ENCODE data around the gene RAB9A. TPM values are rescaled to one million over a fixed set of nuclear protein-coding genes. Genes with fewer than 3 reads are reported as not detected.

Gene RAB9A
- total and polyA plus RNA-seq, 4 donors = 9.0 to 22.9 (median 12.0) TPM

- DNase-seq (ENCODE audit: low spot score) = no peak
- H3K9me3 ChIP-seq (ENCODE audit: control insufficient read depth in 4 of 4, low read length in 3 of 4) = no peaks in the 10 kb centered on the region
- H3K36me3 ChIP-seq (ENCODE audit: control insufficient read depth in 4 of 4, insufficient read depth in 3 of 4, low read depth in 1 of 4, low read length in 3 of 4) = peaks cover 0 to 47% (median 16%) of the 10 kb centered on the region in 4 donors
- H3K9ac ChIP-seq (ENCODE audit: low read depth in 1 of 2, low read length in 2 of 2) = no peak overlapping the region
- H3K4me1 ChIP-seq (ENCODE audit: control insufficient read depth in 4 of 4, insufficient read depth in 4 of 4, low read length in 3 of 4) = no peaks in the 10 kb centered on the region
- H3K4me3 ChIP-seq (ENCODE audit: low read depth in 1 of 3, low read length in 3 of 3) = no peak overlapping the region
- H3K27ac ChIP-seq (ENCODE audit: low read depth in 1 of 2, low read length in 2 of 2) = no peak overlapping the region
- TF ChIP-seq YY1 (IDR thresholded peaks at IDR 0.05) (no peak), RAD21 (IDR thresholded peaks at IDR 0.05) (no peak), MAX (IDR thresholded peaks at IDR 0.05) (no peak), JUND (IDR thresholded peaks at IDR 0.05) (no peak), HNF4A (conservative IDR thresholded peaks at IDR 0.05) (no peak), REST (IDR thresholded peaks at IDR 0.05) (no peak), ATF3 (IDR thresholded peaks at IDR 0.05) (no peak)
- H3K27me3 ChIP-seq (ENCODE audit: control insufficient read depth in 4 of 4, insufficient read depth in 4 of 4, low read length in 3 of 4) = no peaks in the 10 kb centered on the region
- 96% methylated on average over 4 of the region's 4 CpGs for WGBS
Observed at GRCh38 chrX:13756381-13756780, 67.5 kb downstream of the RAB9A start.

GRCh38 chrX:13759152-13759718 is 70.3 kb downstream of the RAB9A start:
- Histone ChIP-seq H3K9ac (ENCODE audit: low read depth in 1 of 2, low read length in 2 of 2) (no peak overlapping the region), H3K27ac (ENCODE audit: low read depth in 1 of 2, low read length in 2 of 2) (no peak overlapping the region), H3K36me3 (ENCODE audit: control insufficient read depth in 4 of 4, insufficient read depth in 3 of 4, low read depth in 1 of 4, low read length in 3 of 4) (peaks cover 0 to 48% (median 20%) of the 10 kb centered on the region in 4 donors), H3K4me3 (ENCODE audit: low read depth in 1 of 3, low read length in 3 of 3) (no peak overlapping the region), H3K27me3 (ENCODE audit: control insufficient read depth in 4 of 4, insufficient read depth in 4 of 4, low read length in 3 of 4) (no peaks in the 10 kb centered on the region), H3K4me1 (ENCODE audit: control insufficient read depth in 4 of 4, insufficient read depth in 4 of 4, low read length in 3 of 4) (no peaks in the 10 kb centered on the region), H3K9me3 (ENCODE audit: control insufficient read depth in 4 of 4, low read length in 3 of 4) (no peaks in the 10 kb centered on the region)
- 86% methylated on average over 8 of the region's 8 CpGs for WGBS
- TF ChIP-seq JUND (IDR thresholded peaks at IDR 0.05) (no peak), HNF4A (conservative IDR thresholded peaks at IDR 0.05) (no peak), GABPA (IDR thresholded peaks at IDR 0.05 in 1 of 2, conservative IDR thresholded peaks at IDR 0.05 in 1 of 2) (no peak), RAD21 (IDR thresholded peaks at IDR 0.05) (no peak), SP1 (IDR thresholded peaks at IDR 0.05) (no peak), FOXA1 (IDR thresholded peaks at IDR 0.05) (no peak), TAF1 (conservative IDR thresholded peaks at IDR 0.05) (no peak), RXRA (IDR thresholded peaks at IDR 0.05) (no peak), ZBTB33 (IDR thresholded peaks at IDR 0.05) (no peak), HNF4G (IDR thresholded peaks at IDR 0.05) (no peak), EGR1 (IDR thresholded peaks at IDR 0.05; ENCODE audit: low read depth in 2 of 2) (no peak), MAX (IDR thresholded peaks at IDR 0.05) (no peak)
- DNase-seq (ENCODE audit: low spot score) = no peak

Other genes with a start within 250 kb of the RAB9A start
- under 1 TPM in 1 of 2 donors, not detected in 1; 0.23 TPM for gene EGFL6, start 119.5 kb upstream of the RAB9A start, total RNA-seq
- under 1 TPM in 1 of 2 donors, not detected in 1; 0.02 TPM for gene EGFL6, start 119.5 kb upstream of the RAB9A start, polyA plus RNA-seq
- gene TCEANC, start 36.0 kb upstream of the RAB9A start, total RNA-seq = 1 to 10 TPM; 5.7 to 7.7 TPM
- 1 to 10 TPM in 1 of 2 donors, under 1 TPM in 1; 0.73 to 1.5 TPM for gene TCEANC, start 36.0 kb upstream of the RAB9A start, polyA plus RNA-seq
- gene TRAPPC2, start 45.5 kb downstream of the RAB9A start, total RNA-seq = 10 to 100 TPM in 1 of 2 donors, 1 to 10 TPM in 1; 9.1 to 12.3 TPM
- 1 to 10 TPM; 3.1 to 8.4 TPM for gene TRAPPC2, start 45.5 kb downstream of the RAB9A start, polyA plus RNA-seq
- gene OFD1, start 45.6 kb downstream of the RAB9A start, total RNA-seq = 10 to 100 TPM in 1 of 2 donors, 1 to 10 TPM in 1; 9.0 to 10.1 TPM
- gene OFD1, start 45.6 kb downstream of the RAB9A start, polyA plus RNA-seq = 10 to 100 TPM in 1 of 2 donors, 1 to 10 TPM in 1; 2.9 to 15.7 TPM
- under 1 TPM; 0.42 to 0.84 TPM for gene GPM6B, start 128.0 kb downstream of the RAB9A start, total RNA-seq
- gene GPM6B, start 128.0 kb downstream of the RAB9A start, polyA plus RNA-seq = 1 to 10 TPM in 1 of 2 donors, under 1 TPM in 1; 0.60 to 2.3 TPM